ENCODE measurements around the gene DFFA.
A peak's percentile ranks its signal among the peaks of the same experiment; 100 is the strongest.
"Not testable (repeated sequence)": the region's sequence is repeated elsewhere in the genome, so short reads cannot be mapped to it uniquely, and the experiment has no call there.

DFFA gene

DNA sequence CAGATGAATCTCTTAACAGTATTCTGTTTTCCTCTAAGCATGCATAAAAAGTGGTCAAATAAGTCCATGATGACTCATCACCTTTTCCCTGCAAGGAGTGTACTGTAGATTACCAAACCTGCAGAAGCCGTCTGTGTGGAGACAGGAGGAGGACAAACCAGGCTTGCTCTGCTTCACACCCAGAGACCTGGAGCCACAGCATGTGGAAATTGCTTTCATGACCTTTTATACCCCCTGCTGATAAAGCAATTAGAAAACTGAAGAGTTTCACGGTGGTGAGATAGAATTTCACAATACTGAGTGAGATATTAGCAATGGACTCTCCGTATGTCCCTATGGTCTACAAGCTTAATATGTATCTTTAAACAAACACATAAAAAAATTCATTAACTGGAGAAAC, 13.1 kb downstream of the DFFA start:
- DNase-seq (ENCODE audit: low read depth), result peak; percentile 20

- DNase-seq (ENCODE audit: low read depth), result no peak
These were observed 14.5 kb downstream of the DFFA start for GRCh38 chr1:10457875-10458274.

GRCh38 chr1:10457462-10457861, 14.9 kb downstream of the DFFA start:
- not testable (repeated sequence) for DNase-seq (ENCODE audit: low read depth)

GRCh38 chr1:10456661-10457060, 15.7 kb downstream of the DFFA start:
- DNase-seq (ENCODE audit: low read depth), result no peak

DNA sequence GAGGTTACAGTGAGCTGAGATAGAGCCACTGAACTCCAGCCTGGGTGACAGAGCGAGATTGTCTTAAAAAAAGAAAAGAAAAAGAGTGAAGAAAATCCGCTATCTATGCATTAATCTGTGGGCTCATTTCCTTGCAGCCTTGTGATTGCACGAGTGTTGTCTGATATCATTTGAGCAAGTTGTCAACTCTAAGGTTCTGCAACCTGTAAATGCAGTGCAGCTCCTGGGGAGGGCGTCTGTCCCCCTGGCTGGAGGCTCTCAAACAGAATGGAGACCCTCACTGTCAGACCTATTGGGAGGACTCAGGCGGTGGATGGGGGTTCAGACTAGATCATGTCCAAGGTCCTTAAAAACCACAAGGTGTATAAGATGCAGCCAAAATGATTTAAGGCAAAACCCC, 16.3 kb downstream of the DFFA start:
- DNase-seq (ENCODE audit: low read depth), result no peak

- DNase-seq (ENCODE audit: low read depth), result no peak
These were observed 21.0 kb downstream of the DFFA start for GRCh38 chr1:10451287-10451686.

DNA sequence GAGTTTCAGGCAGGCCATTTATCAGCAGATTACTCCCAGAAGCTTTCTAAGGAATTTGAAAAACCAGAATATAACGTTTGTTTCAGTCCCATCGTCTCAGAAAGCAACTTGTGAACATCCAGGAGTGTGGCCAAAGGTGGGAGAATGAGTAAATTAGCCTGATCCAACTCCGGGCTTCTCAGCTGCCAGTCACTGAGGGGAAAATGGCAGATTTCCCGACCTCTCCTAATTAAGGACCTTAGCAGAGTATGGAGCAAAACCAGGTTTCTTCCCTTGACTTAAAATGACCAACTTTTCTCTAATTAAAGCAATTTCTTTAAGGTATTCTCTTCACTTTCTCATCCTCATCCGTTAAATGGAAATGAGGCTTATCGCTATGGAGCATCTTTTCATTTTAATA, 21.5 kb downstream of the DFFA start:
- no peak for DNase-seq (ENCODE audit: low read depth)

DNA sequence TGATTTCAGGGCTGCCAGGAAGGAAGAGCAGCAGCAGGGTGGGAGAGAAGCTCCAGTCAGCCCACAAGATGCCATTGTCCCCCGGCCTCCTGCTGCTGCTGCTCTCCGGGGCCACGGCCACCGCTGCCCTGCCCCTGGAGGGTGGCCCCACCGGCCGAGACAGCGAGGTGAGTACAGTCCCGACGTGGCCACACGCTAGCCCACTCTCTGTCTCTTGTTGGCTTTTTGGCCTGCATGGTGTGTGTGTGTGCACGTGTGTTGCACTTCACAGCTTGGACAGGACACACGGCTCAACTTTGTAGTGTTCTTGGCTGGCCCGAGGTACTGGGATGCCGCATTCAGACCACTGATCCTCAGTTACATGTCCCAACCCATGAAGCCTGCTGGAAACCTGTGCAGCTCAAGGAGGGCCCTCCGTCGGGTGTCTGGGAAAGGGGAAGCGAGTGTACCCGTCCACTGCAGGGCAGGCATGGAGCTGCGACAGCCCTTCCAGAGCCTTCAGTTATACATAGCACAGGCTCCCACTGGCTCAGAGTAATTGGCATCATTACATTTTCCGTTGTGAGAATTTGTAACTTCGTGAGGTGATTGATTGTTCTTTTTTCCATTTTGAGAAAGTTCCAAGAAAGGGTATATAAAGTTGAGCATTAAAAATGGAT, 22.0 kb downstream of the DFFA start:
- DNase-seq (ENCODE audit: low read depth), result no peak

DNA sequence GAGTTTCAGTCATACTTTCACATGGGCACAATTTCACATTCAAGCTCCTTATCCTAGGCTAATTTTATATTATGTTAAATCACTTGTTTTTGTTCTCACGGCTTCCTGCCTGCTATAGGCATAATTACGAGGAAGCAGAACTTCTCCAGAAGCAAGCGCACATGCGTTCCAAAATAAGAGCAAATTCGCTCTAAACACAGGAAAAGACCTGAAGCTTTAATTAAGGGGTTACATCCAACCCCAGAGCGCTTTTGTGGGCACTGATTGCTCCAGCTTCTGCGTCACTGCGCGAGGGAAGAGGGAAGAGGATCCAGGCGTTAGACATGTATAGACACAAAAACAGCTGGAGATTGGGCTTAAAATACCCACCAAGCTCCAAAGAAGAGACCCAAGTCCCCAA, 22.6 kb downstream of the DFFA start, which contains the start of gene CORT:
Gene CORT (plus strand): TSS at position 281 of the 400 bp plus-strand sequence. CDS start 193 bp downstream, outside the sequence.
- DNase-seq (ENCODE audit: low read depth), result no peak

DNA sequence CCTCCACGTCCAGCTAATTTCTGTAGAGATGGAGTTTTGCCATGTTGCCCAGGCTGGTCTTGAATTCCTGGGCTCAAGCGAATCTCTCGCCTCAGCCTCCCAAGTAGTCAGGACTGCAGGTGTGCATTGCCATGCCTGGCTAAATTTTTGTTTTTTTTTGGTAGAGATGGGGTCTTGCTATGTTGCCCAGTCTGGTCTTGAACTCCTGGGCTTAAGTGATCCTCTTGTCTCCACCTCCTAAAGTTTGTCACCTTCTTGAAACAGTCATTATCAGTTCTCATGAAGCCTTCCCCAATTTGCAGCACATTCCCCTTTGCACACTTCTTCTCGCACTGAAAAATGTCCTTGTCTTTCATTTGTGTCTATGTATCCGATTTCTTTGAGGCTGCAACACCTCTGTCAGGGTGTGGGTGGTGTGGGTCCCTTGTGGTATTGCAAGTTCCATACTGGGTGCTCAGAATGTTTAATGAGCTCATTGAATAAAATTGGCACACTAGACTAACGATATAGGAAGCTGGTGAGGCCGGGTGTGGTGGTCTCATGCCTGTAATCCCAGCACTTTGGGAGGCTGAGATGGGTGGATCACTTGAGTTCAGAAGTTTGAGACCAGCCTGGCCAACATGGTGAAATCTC, 25.4 kb downstream of the DFFA start:
- no peak for DNase-seq (ENCODE audit: low read depth)

GRCh38 chr1:10444795-10445397, 27.4 kb downstream of the DFFA start:
- DNase-seq (ENCODE audit: low read depth), result no peak

DNA sequence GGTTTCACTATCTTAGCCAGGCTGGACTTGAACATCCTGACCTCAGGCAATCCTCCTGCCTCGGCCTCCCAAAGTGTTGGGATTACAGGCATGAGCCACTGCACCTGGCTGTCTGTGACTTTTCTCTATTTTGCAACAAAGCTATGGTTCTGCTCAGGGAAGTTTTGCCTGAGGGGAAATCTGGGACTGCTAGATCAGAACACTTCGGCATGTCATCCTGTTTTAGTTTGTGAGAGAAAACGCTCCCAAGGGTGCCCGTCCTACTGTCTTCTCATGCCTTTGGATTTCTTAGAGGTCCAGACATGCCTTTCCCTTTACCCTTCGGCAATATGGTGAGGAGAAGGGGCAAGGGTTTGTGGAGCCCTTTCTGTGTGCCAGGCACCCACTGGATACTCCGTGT, 28.1 kb downstream of the DFFA start:
- DNase-seq (ENCODE audit: low read depth), result no peak

- DNase-seq (ENCODE audit: low read depth), result no peak
These were observed 31.5 kb downstream of the DFFA start for GRCh38 chr1:10440794-10441193.

DNA sequence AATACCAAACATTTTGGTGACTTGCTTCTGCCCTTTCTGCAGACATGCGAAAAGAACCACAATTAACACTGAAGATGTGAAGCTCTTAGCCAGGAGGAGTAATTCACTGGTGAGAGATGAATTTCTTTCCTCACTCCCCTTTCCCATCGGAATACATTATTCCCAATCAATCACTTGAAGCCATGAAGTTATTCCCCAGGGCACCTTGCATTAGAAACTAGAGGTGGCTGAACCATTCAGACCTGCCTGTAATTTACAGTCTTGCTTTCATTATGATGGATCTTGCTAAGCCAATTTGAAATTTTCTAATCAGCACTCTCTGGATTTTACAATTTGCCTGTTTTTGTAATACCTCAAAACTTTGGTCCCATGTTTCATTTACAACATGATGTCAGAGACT, 32.0 kb downstream of the DFFA start:
- DNase-seq (ENCODE audit: low read depth), result no peak

DNA sequence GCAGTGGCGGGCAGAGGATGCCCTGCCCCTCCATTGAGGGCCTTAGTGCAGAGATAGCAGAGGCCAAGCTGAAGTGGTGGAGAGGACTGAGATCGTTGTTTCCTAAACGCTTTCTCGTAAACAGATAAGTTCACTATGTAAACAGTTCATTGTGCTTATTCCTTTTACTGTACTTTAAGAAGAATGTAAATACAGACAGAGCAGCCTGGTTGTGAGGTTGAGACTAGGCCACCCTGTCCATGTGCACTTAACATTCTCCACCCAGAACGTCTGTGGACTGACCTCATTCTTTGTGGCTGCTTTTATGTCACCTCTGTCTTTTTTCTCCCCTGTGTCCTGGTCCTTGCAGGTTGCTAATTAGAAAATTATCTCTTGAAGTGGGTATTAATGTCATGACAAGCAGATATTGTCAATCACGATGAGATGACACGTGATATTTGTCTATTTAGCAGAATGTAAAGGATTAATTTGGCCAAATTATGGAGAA, 33.6 kb downstream of the DFFA start:
- no peak for DNase-seq (ENCODE audit: low read depth)

DNA sequence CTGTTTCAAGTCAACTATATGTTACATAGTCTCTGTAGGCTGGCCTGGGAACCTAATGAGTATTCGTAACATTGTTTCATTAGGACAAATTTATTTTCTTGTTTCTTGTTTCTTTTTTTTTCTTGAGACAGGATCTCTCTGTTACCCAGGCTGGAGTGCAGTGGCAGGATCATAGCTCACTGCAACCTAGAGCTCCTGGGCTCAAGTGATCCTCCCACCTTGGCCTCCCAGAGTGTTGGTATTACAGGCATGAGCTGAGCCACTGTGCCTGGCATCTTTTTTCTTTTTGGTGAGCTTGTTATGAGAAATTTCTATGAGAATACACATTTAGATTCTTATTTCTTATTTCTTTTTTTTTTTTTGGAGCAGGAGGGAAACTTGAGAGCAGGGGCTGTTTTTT, 35.3 kb downstream of the DFFA start:
- DNase-seq (ENCODE audit: low read depth), result no peak

- no peak for DNase-seq (ENCODE audit: low read depth)
These were observed 37.7 kb downstream of the DFFA start for GRCh38 chr1:10434590-10434989.

- DNase-seq (ENCODE audit: low read depth), result no peak
These were observed 38.5 kb downstream of the DFFA start for GRCh38 chr1:10433790-10434189.

GRCh38 chr1:10432910-10433700, 39.2 kb downstream of the DFFA start:
- DNase-seq (ENCODE audit: low read depth), result no peak

GRCh38 chr1:10431070-10431730, 41.1 kb downstream of the DFFA start:
- peak; percentile 9 for DNase-seq (ENCODE audit: low read depth)

- peak; percentile 75 for DNase-seq (ENCODE audit: low read depth)
These were observed 41.9 kb downstream of the DFFA start, which contains the start of gene CENPS for GRCh38 chr1:10430216-10431069. TSS of gene CENPS (plus strand) at chr1:10430433. CDS start at chr1:10430518, 85 bp downstream.

Measured in HS-27A (cell line).